ELF-1 (cell line): ENCODE data around the gene MALRD1.
"Not testable (repeated sequence)": the region's sequence is repeated elsewhere in the genome, so short reads cannot be mapped to it uniquely, and the experiment has no call there.

Source experiments
- DNase-seq: peaks from one replicate; pipeline ENCODE4 v3.0.0-alpha.2; 2016; ENCODE audit warnings: low read depth, low spot score

The MALRD1 gene

GRCh38 chr10:19706904-19707303, 658.3 kb downstream of the MALRD1 start:
- DNase-seq, result no peak

GRCh38 chr10:19707376-19707775, 658.8 kb downstream of the MALRD1 start:
- DNase-seq, result no peak

DNA sequence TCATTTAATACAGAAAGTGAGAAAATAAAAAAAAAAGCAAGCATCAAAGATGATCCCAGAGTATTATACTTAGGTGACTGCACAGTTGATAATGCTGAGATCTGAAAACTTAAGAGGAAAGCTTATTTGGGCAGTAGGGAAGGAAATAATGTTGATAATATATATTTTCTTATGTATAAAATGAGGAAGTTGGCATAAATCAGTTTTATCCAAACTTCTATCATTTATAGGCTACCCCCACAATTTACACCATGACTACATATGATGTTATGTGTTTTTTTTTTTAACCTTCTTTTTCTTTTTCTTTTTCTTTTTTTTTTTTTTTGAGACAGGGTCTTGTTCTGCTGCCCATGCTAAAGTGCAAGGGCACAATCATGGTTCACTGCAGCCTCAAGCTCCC, 659.4 kb downstream of the MALRD1 start:
- DNase-seq, result no peak

DNA sequence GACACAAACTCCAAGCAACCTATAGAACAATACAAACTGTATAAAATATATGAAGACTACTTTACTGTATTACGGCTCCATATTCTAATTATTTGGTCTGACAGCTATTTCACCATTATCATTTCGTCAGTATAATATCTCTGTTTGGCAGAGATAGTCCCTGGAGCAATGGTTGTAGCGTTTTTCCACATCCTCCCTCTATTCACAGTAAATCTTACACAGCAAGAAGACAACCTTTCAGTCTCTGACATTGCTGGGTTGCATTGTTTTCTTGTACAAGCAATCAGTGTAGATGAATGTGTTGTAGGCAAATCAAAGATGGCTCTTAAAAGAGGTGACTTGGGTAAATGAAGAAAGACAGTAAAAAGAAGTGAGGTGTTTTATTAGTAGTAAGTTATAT, 662.0 kb downstream of the MALRD1 start:
- no peak for DNase-seq

DNA sequence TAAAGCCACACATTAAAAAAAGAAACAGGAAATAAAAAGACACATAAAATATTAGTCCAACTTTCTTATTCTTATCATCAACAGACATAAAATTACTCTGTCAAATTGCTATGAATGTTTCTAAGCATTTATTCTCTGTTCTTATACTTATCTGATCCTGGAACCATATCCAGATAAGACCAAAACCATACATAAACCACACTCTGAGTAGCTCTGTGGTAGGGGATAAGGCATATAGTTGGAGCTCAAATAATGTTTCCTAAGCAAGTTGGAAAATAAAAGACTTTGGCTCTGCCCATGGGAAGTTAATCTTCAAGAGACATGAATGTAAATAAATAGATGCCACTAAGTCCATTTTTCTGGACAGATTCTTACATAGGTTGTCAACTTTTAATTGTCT, 664.6 kb downstream of the MALRD1 start:
- no peak for DNase-seq

GRCh38 chr10:19713800-19714525, 665.4 kb downstream of the MALRD1 start:
- DNase-seq, result peak; percentile 42

GRCh38 chr10:19719284-19719683, 670.7 kb downstream of the MALRD1 start:
- DNase-seq, result no peak

DNA sequence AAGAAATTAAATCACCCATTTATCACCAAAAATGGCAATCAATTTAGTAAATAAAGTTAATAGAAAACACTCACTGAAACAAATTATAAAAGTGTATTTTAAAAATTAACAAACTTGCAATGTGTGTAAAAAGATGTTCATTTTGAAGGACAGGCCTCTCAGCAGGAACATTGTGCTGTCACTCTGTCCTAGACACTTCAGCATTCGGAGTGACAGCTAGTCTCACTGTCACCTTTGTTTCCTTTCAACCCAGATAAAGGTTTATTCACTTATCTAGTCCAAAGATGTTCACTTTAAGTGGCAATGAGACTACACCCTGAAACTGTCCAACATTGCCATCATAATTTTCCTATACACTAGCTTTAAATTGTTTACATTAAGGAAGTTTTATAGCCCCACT, 675.7 kb downstream of the MALRD1 start:
- no peak for DNase-seq

DNA sequence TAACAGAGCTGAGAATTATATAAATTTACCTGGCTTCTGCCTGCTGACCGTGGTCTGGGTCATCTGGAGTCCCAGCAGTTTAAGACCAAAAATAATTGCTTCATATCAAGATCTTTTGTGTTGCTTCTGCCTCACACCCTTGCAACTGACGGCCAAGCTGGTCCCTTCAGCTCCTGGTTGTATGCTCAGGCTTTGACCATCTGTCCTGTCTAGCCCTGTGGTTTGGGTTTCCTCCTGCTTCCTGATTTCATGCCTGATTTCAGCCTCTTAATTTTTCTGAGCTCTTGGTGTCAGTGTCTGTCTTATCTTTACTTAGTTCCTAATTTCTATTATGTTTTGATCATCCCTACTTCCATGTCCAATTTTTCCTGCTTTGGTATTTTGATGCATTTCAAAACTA, 679.8 kb downstream of the MALRD1 start:
- DNase-seq, result no peak

GRCh38 chr10:19728964-19729363, 680.4 kb downstream of the MALRD1 start:
- DNase-seq, result no peak

DNA sequence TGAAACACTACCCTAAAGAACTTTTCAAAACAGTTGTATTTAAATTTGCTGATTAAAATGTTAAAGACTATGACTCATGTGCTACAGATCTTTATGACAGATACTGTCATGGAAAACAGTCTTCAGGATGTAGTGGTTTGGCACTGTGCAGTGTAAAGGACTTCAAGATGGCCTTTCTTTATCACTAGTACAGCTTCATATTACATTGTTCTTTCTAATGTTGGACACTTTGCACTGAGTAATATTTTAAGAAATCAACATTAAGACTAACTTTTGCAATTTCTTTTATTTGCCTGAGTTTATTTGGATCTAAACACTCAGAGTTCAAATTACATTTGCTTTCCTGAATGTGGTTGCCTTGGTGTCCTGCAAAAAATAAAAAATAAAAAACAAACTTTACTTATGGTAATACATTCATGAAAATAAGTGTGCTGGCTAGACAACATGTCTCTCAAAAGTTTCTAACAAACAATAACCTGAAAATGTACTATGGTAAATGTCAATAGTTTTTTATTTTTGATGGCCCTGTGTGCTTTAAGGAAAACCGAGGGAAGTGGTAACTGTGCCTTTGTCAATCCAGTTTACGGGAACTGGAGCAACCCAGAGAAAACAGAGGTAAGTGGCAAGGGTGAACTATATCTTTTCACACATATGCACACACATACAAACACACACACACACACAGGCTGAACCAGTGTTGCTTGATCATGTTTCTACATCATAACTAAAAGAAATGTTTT, 681.7 kb downstream of the MALRD1 start:
- no peak for DNase-seq

GRCh38 chr10:19730907-19731217, 682.3 kb downstream of the MALRD1 start:
- DNase-seq, result no peak

- no peak for DNase-seq
These were observed 683.0 kb downstream of the MALRD1 start for GRCh38 chr10:19731560-19731959.

DNA sequence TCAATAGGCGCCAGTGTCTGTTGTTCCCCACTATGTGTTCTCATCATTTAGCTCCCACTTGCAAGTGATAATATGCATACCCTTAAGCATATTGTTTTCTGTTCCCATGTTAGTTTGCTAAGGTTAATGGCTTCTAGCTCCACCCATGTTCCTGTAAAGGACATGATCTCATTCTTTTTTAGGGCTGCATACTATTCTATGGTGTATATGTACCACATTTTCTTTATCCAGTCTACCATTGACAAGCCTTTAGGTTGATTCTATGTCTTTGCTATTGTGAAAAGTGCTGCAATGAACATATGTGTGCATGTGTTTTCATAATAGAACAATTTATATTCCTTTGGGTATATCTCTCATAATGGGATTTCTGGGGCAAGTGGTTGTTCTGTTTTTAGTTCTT, 689.8 kb downstream of the MALRD1 start:
- DNase-seq, result no peak

DNA sequence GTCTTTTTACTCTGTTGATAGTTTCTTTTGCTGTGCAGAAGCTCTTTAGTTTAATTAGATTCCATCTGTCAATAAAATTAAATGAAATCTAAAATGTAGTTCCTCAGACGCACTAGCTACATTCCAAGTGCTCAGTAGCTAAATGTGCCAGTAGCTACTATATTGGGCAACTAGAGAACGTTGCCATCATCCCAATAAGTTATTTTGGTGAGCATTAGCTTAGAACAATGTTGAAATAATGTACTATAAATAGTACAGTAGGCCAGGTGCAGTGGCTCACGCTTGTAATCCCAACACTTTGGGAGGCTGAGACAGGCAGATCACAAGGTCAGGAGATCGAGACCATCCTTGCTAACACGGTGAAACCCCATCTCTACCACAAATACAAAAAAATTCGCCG, 690.6 kb downstream of the MALRD1 start:
- not testable (repeated sequence) for DNase-seq

GRCh38 chr10:19742144-19742543, 693.5 kb downstream of the MALRD1 start:
- DNase-seq, result not testable (repeated sequence)

DNA sequence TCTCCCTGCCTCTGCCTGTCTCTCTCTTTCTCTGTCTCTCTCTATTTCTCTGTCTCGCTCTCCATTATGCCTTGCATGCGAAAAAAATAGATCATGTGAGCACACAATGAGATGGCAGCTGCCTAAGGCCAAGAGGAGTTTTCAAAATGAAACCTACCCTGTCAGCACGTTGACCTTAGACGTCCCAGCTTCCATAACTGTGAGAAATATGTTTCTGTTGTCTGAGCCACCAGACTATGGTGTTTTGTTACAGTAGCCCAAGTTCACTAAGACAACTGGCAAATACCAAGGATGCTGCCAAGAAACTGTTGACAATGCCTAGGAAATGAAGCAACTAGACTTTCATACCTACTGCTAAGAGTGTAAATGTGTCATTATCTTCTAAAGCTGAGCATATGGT, 697.1 kb downstream of the MALRD1 start:
- no peak for DNase-seq

DNA sequence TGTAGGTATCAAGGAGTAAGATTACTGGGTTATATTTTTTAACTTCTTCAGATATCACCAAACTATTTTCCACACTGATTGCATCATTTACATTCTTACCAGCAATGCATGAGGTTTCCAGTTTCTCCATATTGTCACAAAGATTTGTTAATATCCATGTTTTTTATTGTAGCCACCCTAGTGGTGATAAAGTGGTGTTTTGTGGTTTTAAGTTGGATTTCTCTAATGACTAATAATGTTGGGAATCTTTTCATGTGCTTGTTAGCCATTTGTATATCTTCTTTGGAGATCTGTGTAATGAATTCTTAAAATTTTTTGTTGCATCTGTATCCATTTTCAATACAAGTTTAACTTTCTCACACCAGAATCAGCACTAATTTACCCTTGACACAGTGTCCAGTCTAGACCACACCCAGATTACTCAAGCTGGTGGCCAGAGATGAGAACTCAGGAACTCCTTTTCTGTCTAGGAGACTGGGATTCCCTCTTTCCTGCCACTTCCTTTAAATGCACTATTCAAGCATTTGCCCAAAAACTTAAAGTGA, 700.7 kb downstream of the MALRD1 start:
- no peak for DNase-seq

GRCh38 chr10:19750972-19751371, 702.4 kb downstream of the MALRD1 start:
- no peak for DNase-seq

DNA sequence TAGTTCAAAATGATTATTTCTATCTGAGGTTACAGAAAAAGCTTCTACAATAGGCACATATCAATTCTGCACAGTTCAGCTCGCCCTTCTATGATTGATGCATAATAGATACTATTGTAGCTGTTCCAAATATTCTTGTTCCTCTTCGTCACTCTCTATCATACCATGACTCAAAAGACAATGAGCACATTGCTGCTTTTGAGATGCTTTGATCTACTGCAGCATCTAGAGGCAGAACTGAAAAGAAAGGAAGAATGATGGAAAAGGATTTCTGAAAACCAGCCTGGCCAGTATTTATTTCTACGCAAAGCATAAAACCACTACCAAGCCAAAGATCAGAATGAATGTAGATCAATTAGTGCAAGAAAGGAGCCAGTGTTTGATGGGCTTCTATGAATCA, 708.3 kb downstream of the MALRD1 start:
- DNase-seq, result no peak

DNA sequence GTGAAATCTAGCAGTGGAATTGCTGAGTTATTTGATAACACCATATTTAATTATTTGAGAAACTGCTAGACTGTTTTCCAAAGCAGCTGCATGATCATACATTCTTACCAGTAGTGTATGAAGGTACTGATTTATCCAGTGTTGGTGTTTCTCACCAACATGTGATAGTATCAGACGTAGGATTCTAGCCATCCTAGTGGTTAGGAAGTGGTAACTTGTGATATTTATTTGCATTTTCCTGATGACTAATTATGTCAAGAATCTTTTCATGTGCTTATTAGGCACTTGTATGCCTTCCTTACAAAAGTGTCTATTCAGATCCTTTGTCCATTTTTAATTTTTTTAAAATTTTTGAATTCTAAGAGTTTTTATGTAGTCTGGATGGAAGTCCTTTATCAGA, 713.4 kb downstream of the MALRD1 start:
- DNase-seq, result no peak

GRCh38 chr10:19764111-19764510, 715.5 kb downstream of the MALRD1 start:
- no peak for DNase-seq

- DNase-seq, result peak; percentile 81
These were observed 719.3 kb downstream of the MALRD1 start for GRCh38 chr10:19767876-19768275.
